HG03520 (cell line): ENCODE data around the gene SPATA17.
"Not testable (repeated sequence)": the region's sequence is repeated elsewhere in the genome, so short reads cannot be mapped to it uniquely, and the experiment has no call there.

Experiments
- ATAC-seq: cut with Tn5 transposase; IDR thresholded peaks from one replicate; pipeline ENCODE4 v1.9.1; 2021; ENCODE audit warnings: mild to moderate bottlenecking, moderate library complexity; ENCODE audit not compliant: unreplicated experiment

The SPATA17 gene

DNA sequence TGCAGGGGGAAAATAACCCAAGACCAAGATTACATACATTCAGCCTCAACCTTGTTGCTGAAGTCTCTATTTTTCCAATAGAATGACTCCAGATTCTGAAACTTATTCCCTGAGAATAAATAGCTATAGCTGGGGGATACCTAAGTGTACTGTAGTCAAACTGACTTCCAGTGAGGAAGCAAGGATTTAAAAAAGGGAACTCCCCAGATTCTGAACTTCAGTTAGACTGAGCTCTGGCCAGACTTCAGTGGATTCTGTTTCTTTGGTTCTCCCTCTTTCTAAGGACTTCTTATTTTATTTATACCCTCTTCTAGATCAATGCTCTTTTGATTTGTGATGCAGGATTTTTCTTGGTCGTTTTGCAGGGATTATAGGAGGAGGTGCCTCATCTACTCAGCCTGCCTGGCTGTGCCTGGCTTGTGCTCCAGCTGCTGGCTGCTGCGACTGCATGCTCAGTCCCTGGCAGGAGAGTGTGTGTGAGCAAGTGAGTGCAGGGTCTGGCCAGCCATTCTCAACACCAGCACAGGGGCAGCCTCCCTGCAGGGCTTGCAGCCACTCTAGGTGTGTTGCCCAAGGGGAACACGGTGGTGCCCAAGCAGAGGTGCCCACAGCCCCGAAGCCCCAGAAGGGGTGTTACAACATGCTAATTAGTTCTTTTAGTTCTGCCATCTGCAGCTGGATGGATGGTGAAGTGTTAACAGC, 43.0 kb downstream of the SPATA17 start:
- ATAC-seq, result no peak

DNA sequence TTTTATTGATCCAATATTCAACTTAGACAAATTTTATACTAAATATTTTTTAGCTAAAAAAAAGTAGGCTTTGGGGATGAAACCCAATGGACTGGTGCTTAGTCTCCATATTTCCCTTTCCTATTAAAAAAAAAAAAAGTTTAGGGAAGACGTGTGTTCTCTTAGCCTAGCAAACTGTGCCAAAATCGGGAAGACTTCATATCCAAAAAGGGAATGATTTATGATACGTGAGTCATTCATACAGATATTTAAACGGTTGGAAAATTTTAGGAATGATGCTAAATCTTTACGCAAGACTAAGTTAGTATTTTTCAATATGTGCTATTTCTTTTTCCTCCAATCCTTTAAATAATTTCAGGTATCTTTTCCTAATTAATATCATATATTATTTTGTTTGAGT, 50.7 kb downstream of the SPATA17 start:
- no peak for ATAC-seq

DNA sequence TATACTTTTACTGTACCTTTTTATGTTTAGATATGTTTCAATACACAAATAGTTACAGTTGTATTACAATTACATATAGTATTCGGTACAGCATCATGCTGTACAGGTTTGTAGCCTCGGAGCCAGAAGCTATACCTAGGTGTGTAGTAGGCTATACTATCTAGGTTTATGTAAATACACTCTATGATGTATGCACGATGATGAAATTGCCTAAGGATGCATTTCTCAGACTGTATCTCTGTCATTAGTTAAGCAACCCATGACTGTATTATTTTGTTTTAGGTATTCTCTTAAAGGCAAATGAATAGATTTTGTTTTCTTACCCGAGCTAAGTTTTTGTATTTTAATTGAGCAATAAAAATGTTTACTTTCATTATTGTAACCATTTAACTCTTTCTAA, 56.4 kb downstream of the SPATA17 start:
- ATAC-seq, result no peak

DNA sequence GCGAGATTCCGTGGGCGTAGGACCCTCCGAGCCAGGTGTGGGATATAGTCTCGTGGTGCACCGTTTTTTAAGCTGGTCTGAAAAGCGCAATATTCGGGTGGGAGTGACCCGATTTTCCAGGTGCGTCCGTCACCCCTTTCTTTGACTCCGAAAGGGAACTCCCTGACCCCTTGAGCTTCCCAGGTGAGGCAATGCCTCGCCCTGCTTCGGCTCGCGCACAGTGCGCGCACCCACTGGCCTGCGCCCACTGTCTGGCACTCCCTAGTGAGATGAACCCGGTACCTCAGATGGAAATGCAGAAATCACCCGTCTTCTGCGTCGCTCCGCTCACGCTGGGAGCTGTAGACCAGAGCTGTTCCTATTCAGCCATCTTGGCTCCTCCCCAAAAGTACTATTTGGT, 65.0 kb downstream of the SPATA17 start:
- not testable (repeated sequence) for ATAC-seq

DNA sequence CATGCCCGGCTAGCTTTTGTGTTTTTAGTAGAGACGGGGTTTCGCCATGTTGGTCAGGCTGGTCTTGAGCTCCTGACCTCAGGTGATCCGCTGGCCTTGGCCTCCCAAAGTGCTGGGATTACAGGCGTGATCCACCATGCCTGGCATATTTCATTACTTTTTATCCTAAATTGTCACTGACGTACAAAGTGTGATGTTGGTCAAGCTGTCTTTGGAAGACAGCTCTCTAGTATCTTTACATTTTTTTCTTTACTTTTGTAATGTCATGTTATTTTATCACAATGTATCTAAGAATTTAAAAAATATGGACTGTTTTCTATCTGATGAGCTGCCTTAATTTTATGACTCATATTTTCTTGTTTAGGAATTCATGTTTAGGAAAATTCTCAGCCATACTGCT, 72.2 kb downstream of the SPATA17 start:
- no peak for ATAC-seq

DNA sequence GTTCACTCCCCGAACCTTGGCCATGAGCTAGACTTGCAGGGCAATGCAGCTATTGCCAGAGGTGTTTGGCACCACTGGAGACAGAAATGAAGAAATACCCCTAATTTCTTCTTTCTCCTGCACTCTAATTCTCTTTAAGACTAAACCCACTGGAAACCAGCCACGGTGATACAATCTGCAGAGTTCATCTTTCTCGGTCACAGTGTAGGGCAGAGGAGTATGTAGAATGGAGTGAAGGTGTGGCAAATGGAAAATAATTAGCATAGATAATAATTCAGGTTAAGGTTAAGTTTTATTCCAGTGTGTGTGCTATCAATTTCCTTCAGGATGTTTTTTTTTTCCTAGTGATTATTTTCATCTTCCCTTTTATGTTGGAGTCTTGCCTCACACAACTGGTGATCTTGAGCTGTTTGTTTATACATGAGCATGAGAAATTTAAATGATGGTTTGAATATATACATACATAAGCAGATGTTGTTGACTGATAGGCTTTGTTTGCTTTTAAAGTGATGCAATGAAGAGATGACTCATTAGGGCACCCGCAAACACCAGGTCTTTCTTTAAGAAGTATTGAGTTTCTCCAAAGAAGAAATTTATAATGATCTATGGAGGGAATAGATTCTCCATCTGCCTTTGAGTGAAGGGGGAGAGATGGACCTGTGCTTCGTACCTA, 81.9 kb downstream of the SPATA17 start:
- no peak for ATAC-seq

DNA sequence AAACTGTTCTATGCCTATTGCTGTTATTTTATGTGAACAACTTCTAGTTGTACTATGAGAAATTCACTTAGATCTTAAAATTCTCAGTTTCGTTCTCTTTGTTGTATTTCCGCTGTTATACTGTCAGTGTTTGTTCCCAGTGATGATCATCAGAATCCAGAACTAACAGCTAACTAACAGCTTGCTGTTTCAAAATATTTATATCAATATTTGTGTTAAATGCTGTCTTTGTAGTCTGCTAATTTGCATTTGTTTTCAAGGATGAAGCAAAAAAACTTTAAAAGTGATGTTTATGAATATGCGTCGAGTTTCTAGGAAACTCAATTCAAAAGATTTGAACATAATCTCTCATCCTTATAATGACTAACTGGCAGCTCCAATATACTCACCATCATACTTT, 84.5 kb downstream of the SPATA17 start:
- no peak for ATAC-seq

DNA sequence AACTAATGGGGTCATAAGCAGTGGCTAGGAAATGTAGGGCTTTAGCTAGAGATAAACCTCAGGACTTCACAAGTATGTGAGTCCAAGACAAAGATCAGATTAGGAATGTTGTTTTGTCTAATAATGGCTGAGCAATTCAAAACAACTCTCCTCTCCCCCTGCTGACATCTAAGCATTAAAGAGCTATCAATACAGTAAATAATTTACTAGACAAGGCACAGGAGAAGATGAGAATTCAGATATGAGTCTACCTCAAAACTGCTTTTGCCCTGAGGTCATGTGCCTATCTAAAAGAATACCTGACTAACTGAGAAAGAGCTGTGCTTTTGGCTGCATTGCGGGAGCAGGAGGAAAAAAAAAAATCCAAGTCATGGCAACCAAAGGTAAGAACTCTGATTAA, 86.8 kb downstream of the SPATA17 start:
- ATAC-seq, result no peak

DNA sequence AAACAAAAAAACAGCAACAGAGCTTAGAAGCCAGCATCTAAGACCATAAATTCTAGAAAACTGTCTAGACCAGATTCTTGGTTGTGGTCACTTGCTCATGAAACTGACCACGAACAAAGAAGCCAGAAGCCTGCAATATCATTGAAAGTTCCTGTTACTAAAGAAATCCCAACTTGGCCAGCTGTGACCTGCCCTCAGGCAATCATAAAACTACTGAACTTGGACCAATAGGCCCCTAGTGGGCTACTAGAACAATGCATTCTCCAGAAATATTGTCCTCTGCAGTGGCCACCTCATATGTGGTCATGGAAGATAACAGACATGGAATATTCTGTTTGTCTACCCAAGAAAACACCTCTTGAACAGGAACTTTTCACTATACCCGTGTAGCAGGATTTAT, 87.7 kb downstream of the SPATA17 start:
- ATAC-seq, result peak; percentile 61

DNA sequence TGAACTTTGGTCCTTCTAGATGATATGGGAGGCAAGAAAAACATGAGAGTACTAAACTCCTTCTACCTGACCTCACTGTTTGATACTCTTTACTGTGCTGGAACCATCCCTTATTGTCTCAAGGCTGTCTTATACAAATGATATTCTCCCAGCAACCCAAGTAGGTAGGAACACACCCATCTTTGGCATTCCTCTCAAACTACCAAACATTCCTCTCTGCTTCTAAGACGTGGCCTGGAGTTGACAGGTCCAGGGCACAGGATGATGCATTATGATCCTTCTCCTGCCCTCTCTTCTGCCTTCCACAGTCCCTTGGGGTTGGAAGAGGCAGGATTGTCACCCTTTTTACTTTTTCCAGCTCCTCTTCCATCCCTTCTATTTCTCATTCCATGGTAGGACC, 90.5 kb downstream of the SPATA17 start:
- no peak for ATAC-seq

DNA sequence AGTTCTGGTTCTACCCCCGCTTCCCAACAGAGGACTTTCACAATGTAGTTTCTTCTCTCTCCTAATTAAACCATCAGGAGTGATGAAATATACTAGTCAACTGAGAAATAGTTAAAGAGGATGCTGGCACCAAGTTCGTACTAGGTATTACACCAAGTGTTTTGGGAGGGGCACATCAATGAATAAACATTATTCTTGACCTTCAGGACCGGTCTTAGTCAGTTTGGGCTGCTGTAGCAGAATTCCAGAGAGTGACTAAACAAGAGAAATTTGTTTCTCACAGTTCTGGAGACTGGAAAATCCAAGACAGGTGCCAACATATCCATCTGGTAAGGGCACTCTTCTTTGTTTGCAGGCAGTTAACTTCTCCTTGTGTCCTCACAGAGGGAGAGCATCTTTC, 103.8 kb downstream of the SPATA17 start:
- ATAC-seq, result no peak

DNA sequence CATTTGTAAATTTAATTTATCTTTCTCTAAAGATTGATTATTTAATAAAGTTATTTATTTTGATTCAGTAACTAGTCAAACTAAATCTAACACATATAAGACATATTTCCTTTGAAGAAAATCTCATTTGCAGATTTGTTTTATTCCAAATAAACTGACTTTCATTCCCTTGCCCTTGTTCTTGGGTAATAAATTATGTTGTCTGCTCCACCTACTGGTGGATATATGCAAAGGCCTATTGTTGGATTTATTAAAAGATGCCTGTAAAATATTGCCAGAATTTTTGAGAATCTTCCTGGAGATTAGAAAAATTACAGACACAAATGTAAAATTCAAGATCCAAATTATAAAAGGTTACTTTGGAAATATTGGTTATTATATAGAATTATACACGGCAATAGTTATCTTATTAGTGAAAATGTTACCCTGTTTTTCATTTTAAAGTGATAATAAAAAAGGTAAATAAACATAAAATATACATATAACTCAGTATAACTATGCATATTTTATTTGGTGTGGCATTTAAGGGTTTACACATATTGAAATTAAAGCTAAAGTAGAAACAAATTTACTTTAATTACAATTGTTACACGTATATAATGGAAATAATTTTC, 116.1 kb downstream of the SPATA17 start:
- peak; percentile 58 for ATAC-seq

DNA sequence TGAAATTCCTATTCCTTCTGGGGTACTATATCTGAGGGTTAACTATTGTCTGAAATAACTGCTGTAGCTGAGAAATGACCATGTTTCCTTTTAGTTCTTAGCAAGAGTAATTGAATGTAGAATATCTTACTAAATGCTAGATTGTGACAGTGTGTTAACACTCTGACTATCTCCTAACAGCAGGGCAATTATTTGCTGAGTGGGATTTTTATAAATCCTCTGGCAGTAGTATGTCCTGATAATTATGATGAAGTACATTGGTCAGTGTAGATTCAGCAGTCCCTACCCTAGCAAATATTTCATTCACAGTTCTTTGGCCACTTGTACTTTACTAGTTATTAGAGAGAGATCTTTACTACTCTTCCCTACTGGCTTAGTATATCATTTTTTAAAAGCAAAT, 138.6 kb downstream of the SPATA17 start:
- no peak for ATAC-seq

DNA sequence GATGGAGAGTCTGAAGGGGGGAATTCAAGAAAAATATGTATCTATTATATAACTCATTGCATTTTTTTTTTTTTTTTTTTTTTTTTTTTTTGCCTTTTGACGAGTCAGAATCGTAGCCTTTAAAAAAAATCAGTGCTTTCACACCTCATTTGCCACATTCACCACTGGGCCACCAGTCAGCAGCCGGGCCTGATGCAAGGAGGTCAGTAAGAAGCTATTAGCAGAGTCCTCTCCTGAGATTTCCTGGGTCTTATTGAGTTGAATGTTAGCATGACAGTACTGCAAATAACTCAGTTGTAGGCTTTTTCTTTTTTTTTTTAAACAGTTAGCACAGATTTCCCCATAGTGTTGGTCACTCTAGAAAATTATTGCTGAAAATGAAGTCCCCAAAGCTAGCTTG, 139.8 kb downstream of the SPATA17 start:
- no peak for ATAC-seq

DNA sequence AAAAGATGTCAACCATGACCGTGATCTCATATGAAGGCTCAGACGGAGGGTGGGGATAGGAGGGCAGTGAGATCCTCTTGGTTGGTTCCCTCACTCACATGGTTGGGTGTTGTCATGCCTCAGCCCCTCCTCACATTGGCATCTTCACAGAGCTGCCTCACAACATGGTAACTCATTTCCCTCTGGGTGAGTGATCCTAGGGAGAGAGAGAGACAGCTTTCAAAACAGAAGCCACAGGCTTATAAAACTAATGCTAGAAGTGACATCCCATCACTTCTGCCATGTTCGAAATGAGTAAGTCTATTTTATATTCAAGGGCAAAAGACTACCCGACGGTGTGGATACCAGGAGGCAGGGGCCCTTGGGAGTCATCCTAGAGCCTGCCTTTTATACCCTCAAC, 145.5 kb downstream of the SPATA17 start:
- no peak for ATAC-seq

DNA sequence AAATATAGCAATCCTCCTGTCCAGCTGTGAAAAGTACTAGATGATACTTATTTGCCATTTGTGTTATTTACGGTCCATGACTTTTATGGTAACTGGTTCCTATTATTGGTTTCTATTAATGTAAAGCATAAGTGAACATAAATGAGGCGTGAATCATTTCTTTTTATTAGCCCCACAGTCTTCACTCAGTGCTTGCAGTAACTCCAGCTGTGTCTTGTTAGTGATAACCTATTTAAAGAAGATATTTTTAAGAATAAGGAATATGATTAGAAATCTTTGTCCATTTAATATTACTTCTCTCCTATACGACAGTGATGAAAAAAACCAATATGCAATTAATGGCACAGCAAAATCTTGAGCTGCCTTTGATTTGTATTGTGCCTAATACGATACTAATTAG, 149.9 kb downstream of the SPATA17 start:
- no peak for ATAC-seq

DNA sequence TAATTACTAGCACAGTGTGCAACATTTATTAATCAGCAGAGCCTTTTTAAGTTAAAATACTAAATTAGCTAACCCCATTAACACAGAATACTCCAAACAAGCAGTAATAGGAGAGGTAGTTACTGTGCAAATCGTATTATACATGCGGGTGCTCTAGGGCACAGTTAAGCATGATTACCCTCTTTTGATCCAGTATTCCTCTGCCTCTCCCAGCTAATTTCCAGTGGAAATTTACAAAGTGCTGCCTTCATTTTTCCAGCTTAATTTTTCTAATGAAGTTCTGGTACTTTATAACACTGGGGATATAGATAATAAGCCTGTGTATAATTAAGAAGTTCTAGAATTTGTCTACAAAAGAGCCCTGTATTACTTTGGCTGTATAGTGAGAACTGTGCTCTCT, 159.9 kb downstream of the SPATA17 start:
- no peak for ATAC-seq

DNA sequence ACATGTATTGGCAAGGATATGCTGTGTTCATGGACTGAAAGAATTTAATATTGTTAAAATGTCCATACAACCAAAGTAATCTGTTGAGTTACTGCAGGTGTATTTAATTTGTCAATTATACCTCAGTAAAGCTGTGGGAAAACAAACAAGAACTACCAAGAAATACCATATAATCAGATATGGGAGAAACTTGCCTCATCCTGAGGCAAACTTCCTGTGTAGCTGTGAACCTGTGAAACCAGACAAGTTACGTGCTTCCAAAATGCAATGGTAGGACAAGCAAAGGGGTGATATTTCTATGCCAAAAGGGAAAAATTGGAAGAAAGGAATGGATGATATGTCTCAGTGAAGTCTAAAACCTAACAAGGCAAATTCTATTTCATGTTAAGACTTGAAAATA, 174.6 kb downstream of the SPATA17 start:
- no peak for ATAC-seq

DNA sequence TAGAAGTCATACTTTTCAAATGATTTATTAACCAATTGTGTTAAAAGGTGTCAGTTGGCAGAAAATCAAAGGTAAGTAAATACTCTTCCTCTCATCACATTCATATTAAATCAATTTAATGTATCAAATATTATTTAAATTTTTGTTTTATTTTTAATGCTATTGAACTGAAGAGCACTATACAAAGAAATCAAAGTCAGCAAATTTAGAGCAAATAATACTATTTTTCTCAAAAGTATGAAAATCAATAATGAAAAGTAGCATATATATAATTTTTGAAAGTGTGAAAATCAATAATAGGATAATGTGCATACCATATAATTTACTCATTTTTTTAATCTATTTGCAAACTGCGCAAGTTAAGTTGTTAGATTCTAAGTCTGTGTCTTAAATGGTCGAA, 181.0 kb downstream of the SPATA17 start:
- no peak for ATAC-seq

DNA sequence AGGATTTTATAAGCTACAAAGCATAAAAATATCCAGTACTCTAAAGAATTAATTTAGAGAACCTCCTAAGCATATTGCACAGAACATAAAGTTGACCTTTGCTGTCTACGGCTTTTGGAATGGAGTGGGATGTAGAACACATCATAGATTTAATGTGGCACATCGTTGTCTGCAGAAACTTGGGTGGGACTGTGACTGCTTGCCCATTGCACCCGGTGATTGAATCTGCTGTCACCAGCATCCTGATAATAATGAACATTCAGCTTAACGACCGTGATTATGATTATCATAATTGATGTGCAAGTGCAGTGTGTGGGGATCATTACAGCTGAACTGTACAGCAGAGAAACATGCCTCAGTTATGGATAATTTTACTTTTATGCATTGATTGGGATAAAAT, 181.9 kb downstream of the SPATA17 start:
- ATAC-seq, result no peak

DNA sequence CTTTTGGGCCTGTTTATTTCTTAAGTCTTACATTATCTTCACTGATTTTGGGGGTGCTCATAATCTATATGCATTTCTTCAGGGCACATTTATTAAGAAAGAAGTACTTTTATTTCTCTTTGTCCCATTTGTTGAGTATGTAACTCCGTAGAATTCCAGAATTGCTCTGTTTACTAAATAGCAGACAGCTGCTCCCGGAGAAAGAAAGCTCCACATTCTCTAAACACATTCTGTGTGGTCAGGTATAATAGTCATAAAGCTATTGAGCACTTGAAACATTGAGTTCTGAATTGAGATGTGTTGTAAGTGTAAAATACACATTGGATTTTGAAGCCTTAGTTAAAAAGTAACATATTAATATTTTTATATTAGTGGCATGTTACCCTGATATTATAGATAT, 206.5 kb downstream of the SPATA17 start:
- no peak for ATAC-seq

DNA sequence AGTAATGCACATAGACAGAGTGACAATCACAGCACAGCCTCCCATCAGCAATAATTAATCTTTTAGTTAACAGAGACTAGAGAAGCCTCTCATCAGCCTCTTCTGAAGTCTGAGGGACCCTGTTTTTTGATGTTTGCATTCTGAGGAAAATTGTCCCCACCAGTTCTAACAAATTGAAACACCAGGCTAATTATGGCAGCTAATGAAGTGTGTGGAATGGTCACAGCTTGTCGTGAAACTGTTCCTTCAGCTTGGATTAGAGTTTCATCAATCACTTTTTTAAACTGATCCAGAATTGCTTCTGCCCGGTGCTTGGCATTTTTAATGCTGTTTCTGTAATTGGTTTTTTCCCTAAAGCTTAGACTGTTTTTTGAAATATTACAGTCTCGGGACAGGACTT, 208.0 kb downstream of the SPATA17 start:
- ATAC-seq, result no peak
